Measurements from ENCODE around the gene P2RY11.

GRCh38 chr19:10151521-10151920, 40.0 kb downstream of the P2RY11 start:
- TF ChIP-seq ARNTL (CRISPR knock-in tag; IDR thresholded peaks at IDR 0.05; ENCODE audit: borderline replicate concordance, low read depth) (no peak), CREB5 (CRISPR knock-in tag; IDR thresholded peaks at IDR 0.05; ENCODE audit: low read depth) (no peak), BACH2 (CRISPR knock-in tag; IDR thresholded peaks at IDR 0.05; ENCODE audit: borderline replicate concordance) (no peak), ZNF8 (CRISPR knock-in tag; IDR thresholded peaks at IDR 0.05) (no peak), ZNF565 (CRISPR knock-in tag; conservative IDR thresholded peaks at IDR 0.05; ENCODE audit: low read depth) (no peak), OSR1 (CRISPR knock-in tag; IDR thresholded peaks at IDR 0.05) (no peak), ZFP3 (CRISPR knock-in tag; IDR thresholded peaks at IDR 0.05) (no peak), ISL1 (CRISPR knock-in tag; IDR thresholded peaks at IDR 0.05) (no peak), ZC3H10 (CRISPR knock-in tag; IDR thresholded peaks at IDR 0.05) (no peak)
